Measurements from ENCODE around the gene BCKDHB.

BCKDHB gene

GRCh38 chr6:80366714-80367113 lies 260.2 kb downstream of the BCKDHB start:
- in situ Hi-C loops (cut with HindIII; ENCODE audit: low sequenced_read_pairs): no loop called here

GRCh38 chr6:80376411-80376810 lies 269.9 kb downstream of the BCKDHB start:
- in situ Hi-C loops (cut with HindIII; ENCODE audit: low sequenced_read_pairs): no loop called here

- in situ Hi-C loops (cut with HindIII; ENCODE audit: low sequenced_read_pairs): no loop called here
These were observed 274.1 kb downstream of the BCKDHB start for GRCh38 chr6:80380566-80380965.

- in situ Hi-C loops (cut with HindIII; ENCODE audit: low sequenced_read_pairs): no loop called here
These were observed 276.3 kb downstream of the BCKDHB start for GRCh38 chr6:80382811-80383210.

GRCh38 chr6:80388507-80388906 lies 282.0 kb downstream of the BCKDHB start:
- in situ Hi-C loops (cut with HindIII; ENCODE audit: low sequenced_read_pairs): no loop called here

Measured in DLD1 (cell line).